LNCaP clone FGC (cell line): ENCODE measurements around the gene ZNF594.

Source experiments
- DNase-seq: peaks from one replicate; pipeline ENCODE4 v3.0.0-alpha.2; 2011; ENCODE audit warnings: low read depth
- H3K4me3 ChIP-seq: 2 replicates; pipeline ENCODE4 v1.5.1; 2011; ENCODE audit warnings: mild to moderate bottlenecking, low read depth, low read length, control low read depth
- TF ChIP-seq, protein P1 (sequence below): IDR thresholded peaks from 2 replicates; pipeline ENCODE4 v1.5.1; 2012; ENCODE audit warnings: mild to moderate bottlenecking; ENCODE audit not compliant: control insufficient read depth, insufficient read depth; ENCODE audit errors: extremely low read depth

ZNF594 gene

DNA sequence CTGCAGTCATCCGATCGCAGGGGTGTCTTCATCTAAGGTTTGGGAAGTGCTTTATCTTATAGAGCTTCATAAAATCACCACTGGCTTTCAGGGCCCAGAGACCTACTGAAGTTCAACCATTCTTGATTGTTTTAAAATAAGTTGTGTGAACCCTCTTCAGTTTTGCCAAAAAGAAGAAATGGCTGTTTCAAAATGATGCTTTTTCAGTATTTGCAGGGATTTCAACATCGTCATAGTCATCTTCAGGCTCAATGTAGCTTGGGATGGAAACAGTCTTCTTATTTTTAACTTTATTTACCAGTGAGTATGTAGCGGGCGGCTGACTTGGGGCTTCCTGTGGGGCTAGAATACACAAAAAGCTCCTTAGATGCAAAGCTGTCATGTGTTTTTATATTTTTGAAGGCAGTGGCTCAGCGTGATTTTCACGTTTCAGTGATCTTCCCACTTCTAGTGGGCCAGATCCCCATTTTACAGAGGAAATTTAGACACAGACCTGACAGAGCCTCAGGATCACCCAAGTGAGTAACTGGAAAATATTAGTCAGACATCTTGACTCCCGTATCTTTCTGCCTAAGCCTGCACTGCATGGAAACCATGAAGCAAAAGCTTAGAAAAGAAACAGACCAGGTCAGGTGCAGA, 19.1 kb upstream of the ZNF594 start:
- TF ChIP-seq, protein P1, sequence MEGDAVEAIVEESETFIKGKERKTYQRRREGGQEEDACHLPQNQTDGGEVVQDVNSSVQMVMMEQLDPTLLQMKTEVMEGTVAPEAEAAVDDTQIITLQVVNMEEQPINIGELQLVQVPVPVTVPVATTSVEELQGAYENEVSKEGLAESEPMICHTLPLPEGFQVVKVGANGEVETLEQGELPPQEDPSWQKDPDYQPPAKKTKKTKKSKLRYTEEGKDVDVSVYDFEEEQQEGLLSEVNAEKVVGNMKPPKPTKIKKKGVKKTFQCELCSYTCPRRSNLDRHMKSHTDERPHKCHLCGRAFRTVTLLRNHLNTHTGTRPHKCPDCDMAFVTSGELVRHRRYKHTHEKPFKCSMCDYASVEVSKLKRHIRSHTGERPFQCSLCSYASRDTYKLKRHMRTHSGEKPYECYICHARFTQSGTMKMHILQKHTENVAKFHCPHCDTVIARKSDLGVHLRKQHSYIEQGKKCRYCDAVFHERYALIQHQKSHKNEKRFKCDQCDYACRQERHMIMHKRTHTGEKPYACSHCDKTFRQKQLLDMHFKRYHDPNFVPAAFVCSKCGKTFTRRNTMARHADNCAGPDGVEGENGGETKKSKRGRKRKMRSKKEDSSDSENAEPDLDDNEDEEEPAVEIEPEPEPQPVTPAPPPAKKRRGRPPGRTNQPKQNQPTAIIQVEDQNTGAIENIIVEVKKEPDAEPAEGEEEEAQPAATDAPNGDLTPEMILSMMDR = no peak
- no peak for DNase-seq

DNA sequence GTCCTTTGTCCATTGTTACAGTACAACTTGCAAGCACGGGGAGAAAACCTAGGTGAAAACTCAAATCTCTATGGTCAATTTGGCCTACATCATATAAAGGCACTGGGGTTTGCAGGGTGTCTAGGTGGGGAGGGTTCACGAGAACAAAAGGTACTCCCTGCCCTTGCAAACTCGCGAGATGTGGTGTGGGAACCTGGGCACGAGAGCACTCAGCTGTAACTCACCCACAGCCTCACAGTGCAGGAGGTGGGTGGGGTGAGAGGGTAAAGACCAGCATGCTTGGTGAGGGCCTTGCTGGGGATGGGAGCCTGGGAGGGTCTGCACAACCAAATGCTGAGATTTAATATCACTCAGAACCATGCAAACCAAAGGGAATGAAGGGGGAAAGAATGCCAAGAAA, 18.4 kb upstream of the ZNF594 start:
- TF ChIP-seq, protein P1 = no peak
- H3K4me3 ChIP-seq = no peak overlapping the region
- no peak for DNase-seq

More for the DNA sequence above, 19.1 kb upstream of the ZNF594 start:
- no peak overlapping the region for H3K4me3 ChIP-seq

- TF ChIP-seq, protein P1 = no peak
- no peak for DNase-seq
- H3K4me3 ChIP-seq = no peak overlapping the region
Observed at GRCh38 chr17:5209396-5209795, 17.7 kb upstream of the ZNF594 start.

DNA sequence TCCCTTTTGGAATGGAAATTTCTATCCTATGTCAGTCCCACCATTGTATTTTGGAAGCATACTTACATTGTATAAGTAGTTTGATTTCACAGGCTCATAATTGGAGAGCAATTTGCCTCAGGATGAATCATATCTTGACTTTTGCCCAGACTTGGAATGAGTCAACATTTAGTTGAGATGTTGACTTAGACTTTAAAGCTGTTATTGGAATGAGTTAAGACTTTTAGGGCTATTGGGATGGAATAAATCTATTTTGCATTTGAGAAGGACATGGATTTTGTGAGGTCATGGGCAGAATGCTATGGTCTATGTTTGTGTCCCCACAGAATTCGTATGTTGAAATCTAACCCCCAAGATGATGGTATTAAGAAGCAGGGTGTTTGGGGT, 12.2 kb upstream of the ZNF594 start:
- no peak overlapping the region for H3K4me3 ChIP-seq
- TF ChIP-seq, protein P1 = no peak
- DNase-seq = no peak

- no peak for DNase-seq
- TF ChIP-seq, protein P1 = no peak
- no peak overlapping the region for H3K4me3 ChIP-seq
Observed at GRCh38 chr17:5203178-5203907, 11.7 kb upstream of the ZNF594 start.

- TF ChIP-seq, protein P1 = no peak
- no peak for DNase-seq
- no peak overlapping the region for H3K4me3 ChIP-seq
Observed at GRCh38 chr17:5201011-5201410, 9.3 kb upstream of the ZNF594 start.
